DMS79 treated with DMSO at 0.1 percent for 48 hours (cell line): ENCODE data around the gene KLHL42.
"Not testable (repeated sequence)": the region's sequence is repeated elsewhere in the genome, so short reads cannot be mapped to it uniquely, and the experiment has no call there.

Experiments
- DNase-seq: peaks from one replicate; lab custom pipeline; 2025; lab: John Stamatoyannopoulos, UW

KLHL42 gene, protein sequence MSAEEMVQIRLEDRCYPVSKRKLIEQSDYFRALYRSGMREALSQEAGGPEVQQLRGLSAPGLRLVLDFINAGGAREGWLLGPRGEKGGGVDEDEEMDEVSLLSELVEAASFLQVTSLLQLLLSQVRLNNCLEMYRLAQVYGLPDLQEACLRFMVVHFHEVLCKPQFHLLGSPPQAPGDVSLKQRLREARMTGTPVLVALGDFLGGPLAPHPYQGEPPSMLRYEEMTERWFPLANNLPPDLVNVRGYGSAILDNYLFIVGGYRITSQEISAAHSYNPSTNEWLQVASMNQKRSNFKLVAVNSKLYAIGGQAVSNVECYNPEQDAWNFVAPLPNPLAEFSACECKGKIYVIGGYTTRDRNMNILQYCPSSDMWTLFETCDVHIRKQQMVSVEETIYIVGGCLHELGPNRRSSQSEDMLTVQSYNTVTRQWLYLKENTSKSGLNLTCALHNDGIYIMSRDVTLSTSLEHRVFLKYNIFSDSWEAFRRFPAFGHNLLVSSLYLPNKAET

DNA sequence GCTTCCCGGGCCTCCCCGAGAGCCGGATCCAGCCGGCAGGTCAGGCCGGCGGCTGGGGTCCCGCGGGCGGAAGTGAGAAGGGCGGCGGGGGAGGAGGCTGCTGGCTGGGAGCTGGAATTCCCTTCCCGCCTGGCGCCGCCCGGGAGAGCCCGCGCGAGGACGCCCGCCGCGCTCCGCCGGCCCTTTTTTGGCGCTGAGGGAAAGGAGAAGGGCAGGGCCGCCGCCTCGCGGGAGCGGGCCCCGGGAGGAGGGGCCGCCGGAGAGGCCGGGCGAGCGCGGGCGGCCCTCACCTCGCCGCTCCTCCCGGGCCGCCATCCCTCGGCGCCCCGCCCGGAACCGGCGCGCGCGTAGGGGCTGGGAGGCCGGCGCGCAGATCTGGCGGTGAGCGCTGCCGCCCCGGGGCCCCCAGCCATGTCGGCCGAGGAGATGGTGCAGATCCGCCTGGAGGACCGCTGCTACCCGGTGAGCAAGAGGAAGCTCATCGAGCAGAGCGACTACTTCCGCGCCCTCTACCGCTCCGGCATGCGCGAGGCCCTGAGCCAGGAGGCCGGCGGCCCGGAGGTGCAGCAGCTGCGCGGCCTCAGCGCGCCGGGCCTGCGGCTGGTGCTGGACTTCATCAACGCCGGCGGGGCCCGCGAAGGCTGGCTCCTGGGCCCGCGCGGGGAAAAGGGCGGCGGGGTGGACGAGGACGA is at the start of gene KLHL42, which contains the start of gene MANSC4:
TSS of gene KLHL42 (plus strand) at position 314 of the 692 bp plus-strand sequence. CDS start at position 412, 98 bp downstream.
TSS of gene MANSC4 (minus strand) at position 317 of the 692 bp plus-strand sequence. CDS start 8,960 bp downstream, outside the sequence.
- DNase-seq: peak; percentile 38

DNA sequence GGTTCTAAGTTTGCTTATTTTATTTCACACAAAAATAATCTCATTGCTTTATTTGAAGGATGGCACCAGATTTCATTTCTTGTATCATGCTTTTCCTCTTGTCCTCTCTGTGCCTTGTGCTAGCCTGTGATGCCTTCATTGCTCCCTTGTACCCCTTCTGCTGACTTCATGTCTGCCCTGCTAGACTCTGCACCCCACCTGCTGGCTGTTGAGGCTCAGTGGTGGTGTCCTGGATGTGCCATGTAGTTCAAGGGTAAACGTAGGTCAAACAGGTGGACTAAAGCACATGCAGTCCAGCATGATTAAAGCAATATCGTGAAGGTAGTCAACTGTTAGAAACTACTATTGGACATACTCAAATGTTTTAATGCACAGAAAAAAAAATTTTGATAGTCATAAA is 47.8 kb upstream of the KLHL42 start:
- no peak for DNase-seq

DNA sequence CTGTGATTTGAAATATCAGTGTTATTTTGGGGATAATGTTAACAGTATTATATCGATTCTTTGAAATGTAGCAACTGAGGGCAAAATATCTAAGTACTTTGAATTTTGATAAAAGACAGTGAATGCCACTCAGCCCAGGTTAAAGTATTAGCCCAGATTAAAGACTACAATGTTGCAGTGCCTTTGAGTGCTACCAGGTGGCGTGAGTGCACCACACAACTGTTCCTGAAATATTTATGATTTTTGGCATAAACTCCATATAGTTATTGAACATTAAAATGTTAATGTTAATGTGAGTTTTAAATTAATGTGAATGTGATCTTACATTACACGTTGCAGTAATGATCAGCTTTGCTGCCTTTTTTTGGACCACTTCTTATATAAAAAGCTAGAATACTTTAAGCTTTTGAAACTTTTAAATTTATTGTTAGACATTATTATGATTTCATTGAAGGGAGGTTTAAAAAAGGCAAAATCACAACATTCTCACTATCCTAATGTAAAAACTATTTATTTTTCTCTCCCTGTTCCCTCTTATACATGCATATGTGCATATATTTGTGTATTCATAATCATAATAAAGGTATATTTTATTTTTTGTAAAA is 46.9 kb upstream of the KLHL42 start:
- peak; percentile 41 for DNase-seq

DNA sequence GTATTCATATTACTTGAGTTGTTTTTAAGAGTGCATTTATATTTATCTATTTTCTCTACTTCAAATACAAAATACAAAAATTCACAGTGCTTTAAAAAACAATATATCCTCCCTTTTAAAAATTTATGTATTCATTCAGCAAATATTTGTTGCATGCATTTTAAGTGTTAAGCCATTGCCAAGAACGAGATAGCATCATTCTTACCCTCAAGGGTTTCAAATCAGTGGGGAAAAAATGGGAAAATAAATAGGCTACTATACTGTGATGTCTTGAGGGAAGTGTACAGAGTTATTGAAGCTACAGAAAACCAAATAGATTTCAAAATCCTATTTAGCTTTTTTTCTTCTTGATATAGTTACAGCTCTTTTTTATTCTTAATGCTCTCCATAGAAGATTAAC is 46.2 kb upstream of the KLHL42 start:
- DNase-seq: no peak

DNA sequence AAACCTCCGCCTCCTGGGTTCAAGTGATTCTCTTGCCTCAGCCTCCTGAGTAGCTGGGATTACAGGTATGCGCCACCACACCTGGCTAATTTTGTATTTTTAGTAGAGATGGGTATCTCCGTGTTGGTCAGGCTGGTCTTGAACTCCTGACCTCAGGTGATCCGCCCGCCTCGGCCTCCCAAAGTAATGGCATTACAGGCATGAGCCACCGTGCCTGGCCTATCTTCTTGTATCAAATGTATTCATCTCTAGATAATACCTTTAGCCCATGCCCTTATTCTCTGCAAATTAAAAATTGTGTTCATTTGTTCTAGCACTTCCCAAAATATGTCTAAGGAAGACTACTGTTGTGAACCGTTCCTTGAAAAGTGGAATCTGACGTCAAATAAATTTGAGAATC is 45.7 kb upstream of the KLHL42 start:
- not testable (repeated sequence) for DNase-seq

DNA sequence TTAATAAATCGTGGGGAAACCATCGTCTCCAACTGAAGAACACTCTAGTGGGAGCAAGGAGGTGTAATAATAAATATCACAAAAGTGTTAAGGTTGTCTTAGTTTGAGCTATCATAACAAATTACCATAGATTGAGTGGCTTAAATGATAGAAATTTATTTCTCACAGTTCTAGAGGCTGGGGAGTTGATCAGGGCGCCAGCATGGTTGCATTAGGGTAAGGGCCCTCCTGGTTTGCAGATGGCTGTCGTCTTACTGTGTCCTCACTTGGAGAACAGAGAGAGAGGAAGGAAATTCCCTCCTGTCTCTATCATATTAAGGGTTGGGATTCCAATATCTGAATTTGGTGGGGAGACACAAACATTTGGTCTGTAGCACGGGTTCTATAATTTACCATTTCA is 36.4 kb upstream of the KLHL42 start:
- no peak for DNase-seq

DNA sequence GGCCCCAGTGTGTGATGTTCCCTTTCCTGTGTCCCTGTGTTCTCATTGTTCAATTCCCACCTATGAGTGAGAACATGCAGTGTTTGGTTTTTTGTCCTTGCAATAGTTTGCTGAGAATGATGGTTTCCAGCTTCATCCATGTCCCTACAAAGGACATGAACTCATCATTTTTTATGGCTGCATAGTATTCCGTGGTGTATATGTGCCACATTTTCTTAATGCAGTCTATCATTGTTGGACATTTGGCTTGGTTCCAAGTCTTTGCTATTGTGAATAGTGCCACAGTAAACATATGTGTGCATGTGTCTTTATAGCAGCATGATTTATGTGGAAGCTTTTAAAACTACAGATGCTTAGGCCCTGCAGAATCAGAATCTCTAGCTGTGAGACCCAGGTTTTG is 34.3 kb upstream of the KLHL42 start:
- DNase-seq: not testable (repeated sequence)

DNA sequence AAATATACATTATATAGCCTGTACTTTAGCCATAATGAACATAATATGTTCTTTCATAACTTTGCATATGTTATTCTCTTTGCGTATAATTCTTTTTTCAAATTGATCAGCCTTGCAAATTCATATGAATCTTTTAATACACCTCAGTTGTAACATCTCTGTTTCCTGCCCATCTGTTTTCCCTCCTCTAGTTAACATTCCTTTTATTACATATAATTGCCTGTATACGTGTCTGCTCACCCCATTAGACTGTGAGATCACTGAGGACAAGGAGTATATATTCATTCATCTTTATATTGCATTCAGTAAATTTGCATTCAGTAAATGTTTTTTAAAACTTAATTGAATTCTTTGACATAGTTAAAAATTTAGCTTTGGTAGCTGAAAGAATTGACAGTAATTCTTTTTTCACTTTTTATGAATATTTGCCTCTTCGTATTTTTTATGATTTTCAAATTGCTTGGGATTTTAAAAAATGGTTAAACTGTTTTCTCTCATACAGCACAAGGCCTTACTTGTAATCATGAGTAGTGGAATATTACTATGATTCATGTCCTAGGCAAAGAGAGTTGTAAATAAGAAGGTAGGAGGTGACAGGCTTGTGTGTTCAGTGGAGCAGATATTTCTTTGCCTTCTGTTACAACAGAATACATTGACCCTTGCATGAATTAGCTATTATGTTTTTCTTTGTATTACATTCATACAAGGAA is 32.8 kb upstream of the KLHL42 start:
- no peak for DNase-seq

DNA sequence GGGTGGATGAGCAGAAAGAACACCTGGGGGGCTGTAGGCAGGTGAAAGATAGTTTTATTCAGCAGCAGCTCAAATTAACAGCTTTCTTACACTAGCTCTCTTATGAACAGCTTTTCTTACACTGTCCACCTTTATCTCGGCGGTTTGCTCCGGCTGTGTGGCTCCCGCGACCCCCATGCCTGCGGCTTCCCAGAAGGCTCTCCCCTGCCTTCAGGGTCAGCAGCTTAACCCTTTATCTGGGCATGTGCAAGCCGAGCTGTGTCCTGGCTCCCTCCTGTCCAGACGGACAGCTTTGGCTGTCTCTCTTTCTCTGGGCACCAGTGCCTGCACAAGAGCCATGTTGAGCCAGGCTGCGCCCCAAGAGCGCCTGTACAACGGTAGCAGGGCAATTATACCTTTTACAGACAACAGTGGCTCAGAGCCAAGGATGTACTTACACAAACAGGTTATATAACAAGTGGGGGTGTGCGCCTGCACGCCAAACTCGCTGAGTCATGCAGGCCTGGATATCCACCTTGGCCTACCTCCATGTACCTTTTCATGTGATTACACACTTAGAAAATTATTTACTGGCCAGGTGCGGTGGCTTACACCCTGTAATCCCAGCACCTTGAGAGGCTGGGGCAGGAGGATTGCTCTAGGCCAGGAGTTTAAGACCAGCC is 28.5 kb upstream of the KLHL42 start:
- no peak for DNase-seq

DNA sequence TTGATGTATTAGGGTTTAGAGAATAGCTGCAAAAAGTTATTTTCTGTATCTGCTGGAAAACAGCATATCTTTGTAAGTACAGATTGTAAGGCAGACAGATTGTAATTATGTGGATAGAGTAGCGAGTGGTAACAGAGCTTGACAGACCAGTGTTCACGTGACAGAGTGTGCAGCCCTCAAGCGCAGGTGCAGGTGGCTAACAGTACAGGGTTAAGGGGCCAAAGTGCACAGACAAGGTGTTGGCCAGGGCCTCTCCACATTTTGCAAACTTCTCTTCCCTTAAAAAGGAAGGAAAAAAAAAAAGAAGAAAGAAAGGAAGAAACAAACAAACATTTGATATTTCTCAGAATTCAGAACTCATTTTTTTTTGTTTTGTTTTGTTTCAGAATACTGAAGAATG is 25.2 kb upstream of the KLHL42 start:
- no peak for DNase-seq

DNA sequence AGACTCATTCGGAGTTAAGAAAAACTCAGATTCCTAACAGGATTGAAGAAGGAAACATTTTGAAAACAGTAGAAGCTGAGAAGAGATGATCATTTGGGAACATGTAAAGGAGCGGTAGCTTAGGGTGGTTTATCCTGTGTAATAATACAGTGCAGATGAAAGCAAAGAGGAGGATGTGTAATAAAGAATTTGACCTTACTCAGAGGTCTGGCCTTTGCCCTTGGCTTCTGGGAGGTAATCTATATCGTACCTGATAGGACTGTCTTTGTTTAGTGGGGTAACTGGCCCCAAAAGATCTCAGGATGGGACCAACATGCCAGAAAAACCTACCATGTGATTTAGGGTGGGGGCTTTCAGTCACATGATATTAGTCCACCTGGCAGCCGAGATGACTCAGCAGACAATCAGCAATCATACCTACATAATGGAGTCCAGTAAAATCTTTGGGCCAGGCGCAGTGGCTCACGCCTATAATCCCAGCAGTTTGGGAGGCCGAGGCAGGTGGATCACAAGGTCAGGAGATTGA is 23.3 kb upstream of the KLHL42 start:
- DNase-seq: no peak

DNA sequence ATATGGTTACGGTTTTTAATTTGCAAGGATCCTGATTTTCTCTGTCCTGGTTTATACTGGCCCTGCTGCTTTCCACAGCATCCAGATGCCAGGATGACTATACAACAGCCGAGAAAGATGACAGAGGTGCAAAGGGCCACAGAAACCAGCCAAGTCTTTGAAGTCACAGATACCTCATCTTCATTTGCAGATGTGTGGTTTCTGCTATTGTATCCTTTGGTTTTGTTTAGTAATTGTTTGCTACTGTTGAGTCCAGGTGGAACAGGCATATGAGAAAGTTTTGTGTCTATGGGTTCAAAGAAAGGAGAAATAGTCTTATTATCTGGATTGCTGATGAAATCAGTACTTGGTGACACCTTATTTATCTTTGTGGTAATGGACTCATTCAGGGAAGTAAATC is 17.3 kb upstream of the KLHL42 start:
- no peak for DNase-seq

DNA sequence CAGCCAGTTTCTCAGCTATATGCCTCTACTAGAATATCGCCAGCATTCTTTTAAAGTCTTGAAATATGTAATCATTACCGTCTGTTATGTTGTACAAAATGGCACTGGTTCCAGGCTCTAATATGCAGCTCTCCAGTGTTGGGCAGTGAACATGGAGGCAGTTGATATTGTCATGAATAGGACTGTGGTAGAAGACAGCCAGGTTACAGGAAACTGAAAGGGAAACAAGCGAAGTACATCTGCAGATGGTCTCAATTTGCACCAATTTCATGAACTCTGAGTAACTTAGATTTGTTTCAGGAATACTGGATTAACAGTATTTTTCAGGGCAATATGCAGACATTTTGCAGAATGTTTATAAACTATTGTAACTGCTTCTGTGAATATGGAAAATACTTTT is 13.4 kb upstream of the KLHL42 start:
- DNase-seq: no peak

DNA sequence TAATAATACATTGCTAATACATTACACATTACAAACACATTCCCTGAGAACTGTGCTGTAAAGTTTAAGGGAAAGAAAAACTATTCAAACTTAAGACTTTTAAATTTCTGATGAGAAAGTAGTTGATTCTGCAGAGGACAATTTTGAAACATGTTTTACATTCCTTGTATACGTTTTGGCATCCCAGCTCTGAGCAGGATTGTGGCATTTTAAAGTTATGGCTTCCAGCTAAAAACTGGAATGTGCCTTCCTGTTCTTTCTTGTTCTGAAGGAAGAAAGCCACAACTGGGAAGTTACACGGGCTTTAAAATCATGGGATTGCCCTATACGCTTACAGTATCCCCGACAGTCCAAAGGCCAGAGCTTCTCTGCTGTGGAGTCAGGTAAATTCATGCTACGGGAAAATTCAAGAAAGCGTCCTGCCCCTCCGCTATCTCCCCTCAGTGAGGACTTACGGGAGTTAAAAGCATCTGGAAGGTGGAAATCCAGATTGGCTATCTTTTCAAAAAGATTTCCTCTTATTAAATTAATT is 10.8 kb upstream of the KLHL42 start:
- no peak for DNase-seq

DNA sequence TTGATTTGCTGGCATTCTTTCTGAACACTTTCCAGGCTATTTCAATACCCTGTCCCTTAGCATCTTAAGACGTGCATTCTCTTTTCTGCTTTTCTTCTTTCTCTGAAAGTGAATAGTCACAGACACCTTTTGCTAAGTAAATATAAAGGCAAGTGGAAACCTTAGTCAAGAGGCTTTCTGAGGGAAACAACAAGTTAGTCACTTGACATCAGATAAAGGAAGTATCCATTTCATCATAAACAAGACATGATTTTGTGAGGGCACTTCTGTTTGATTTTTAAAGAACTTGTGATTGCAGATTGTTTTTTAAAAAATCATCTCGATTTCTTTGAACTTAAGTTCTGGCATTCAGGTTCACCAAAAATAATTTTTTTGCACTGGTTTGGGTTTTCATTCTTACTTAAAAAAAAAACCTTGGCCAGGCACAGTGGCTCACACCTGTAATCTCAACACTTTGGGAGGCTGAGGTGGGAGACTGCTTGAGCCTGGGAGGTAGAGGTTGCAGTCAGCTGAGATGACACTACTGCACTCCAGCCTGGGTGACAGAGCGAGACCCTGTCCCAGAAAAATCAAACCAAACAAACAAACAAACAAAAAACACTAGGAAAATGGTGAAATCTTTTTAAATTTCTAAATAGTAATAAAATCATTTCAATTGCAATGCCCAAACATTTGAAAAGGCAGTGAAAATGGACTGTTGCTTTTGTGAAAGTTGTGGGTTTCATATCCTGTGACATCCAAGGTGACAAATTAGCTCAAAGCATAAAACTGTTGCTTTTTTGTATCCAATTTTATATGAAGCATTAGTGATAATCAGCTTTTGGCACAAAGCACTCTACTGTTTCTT is 8.3 kb upstream of the KLHL42 start:
- DNase-seq: no peak

DNA sequence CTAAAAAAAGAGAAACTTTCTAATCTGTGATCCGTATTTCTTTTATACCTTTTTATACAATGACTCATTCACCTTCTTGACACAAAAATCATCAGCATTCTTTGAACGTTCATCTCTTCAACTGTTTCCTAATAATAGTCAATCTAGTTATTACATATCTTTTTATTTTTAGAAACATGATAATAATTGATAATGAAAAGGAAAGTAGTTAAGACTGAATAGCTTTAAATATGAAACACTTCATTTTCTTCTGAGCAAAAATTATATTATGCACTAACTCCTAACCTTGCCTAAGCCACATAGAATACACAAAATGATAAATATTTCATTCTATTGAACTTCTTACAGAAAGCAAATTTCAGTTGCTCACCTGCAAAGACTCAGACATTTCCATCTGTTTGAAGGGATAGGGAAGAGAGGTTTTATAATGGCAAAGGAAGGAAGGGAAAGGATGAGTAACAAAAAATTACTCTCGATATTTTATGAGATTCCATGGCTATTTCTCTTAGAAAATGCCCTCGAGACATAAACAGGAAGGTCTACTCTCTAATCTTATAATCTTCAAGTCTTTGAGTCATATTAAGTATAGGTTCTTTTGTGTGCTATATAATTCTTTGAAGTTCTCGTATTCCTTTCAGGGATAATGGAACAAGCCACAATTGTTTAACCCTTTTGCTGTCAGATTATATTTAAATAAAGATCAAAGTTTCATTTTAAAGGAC is 7.5 kb upstream of the KLHL42 start:
- no peak for DNase-seq

DNA sequence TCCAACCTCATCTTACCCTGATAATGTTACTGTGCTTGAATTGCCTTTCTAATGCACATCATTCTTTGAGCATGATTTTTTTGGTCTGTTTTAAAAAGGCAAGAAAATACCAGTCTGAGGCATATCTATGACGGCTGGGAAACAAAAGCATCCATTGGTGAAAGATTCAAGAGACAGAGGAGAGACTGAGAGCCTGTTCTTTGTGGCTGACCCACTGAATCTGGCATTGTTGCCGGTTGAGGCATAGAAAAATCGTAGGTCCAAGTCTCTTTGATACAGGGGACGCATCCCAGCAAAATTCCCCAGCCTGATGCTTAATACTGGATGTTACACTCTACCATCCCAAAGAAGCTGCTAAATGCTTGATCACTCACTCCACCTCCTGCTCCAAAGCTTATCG is 2.9 kb upstream of the KLHL42 start:
- DNase-seq: no peak

DNA sequence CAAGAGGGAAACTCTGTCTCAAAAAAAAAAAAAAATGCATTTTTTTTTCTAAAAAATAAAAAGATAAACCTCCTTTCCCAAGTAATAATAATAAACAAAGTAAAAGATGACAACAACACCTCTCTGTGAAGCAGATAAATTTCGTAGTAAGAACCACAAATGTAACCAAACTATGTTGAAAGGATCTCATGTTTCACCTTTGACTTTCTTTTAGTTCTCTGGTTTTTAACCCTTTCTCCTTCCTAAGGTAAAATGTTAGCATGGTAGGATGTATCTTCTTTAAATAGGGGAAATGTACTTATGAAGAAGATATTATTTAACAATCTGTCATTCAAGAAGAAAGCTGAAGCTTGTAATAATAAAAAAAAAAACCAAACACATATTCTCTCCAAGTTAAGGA is 1.8 kb upstream of the KLHL42 start:
- no peak for DNase-seq

DNA sequence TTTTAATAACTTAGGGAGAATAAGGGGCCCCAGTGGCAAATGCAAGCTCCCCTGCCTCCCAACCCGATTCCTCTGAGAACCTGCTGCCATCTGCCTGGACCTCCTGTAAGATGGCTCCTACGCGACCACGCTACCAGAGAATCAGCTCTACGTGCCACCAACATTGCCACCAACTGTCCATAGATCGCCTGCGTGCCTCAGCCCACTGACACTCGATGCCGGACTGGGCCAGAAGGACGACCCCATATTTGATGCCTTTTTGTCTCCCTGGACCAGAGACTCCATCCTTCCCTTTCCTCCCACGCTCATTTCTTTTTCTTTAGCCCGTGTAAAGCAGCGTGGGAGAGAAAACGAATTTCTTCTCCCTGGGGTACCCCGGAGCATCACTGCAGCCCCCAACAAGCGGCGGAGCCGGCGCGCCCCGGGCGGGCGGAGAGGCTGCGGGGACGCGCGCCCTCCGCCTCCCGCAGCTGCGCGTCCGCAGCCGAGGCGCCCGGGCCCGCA is 565 bp upstream of the KLHL42 start:
- peak; percentile 36 for DNase-seq
